ENCODE results near the gene OOSP3.
"Not testable (repeated sequence)": the region's sequence is repeated elsewhere in the genome, so short reads cannot be mapped to it uniquely, and the experiment has no call there.

The OOSP3 gene, protein sequence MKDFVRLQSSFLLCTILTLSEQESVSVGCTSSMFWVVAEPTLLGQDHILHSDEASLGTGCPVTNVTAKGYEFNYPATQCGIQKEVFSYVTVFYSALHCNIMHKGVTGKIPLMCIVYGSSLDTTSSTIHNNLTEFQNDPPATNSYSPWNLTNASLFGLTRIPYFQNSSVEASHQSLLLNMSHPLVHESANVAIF

GRCh38 chr11:59878575-59878974 lies at the start of gene OOSP3:
Gene OOSP3, plus strand, starts transcription at chr11:59878782. Its CDS starts 27 bp downstream, at chr11:59878809.
- no peak for DNase-seq

DNA sequence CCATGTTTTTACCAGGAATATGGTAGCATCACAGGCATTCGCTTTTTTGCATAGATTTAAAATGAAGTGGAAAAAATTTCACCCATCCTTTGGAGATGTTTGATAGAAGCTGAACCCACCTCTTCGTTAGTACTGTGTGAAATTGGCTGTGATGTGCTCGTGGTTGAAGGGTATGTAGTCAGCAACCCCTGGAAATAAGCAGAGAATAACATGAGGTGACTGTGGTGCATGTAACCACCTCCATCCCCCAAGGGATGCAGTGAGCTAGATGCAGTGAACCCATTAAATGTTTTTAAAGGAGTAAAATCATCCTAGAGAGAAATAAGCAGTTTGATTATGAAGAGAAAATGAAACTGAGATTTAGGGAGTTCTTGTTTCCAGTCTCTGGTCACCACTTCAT lies 49.2 kb upstream of the OOSP3 start:
- no peak for DNase-seq

DNA sequence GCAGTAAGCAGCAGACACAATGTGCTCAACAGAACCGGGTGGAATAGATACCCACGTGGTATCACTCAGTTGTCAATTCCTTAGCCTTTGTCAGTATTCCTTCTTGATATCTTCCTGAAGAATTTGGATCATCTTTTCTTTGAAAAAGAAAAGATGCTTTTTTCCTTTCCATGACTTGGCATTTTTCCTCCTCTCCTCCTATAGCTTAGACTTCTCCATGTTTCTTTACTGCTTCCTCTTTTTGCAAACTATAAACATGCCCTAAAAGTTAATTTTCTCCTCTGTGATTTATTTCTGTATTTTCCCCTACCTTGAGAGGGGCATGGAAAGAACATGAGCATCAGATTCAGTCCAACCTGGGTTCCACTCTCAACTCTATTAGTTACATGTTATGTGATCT lies 45.0 kb upstream of the OOSP3 start:
- DNase-seq, result no peak

GRCh38 chr11:59839615-59840014 lies 39.0 kb upstream of the OOSP3 start:
- no peak for DNase-seq

GRCh38 chr11:59841514-59841913 lies 37.1 kb upstream of the OOSP3 start:
- DNase-seq, result no peak

DNA sequence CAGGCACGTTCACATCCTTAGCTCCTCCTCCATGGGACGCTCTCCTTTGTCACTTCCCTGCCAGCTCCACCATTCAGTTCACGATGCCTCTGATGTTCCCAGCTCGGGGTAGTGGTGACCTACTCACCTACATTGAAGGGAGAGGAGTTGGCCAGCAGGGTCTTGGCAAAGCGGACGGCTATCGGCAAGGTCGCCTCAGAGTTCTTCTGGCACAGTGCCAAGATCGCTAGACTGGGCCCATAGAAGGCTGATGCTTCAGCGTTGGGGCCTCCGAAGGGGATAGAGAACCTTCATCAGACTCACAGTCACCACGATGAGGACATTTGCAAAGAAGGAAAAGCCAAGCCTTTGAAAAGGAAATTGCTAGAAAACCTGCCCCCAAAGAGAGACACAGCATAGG lies 36.3 kb upstream of the OOSP3 start:
- no peak for DNase-seq

GRCh38 chr11:59845399-59845798 lies 33.2 kb upstream of the OOSP3 start, which contains the start of gene CBLIF:
Gene CBLIF, minus strand, starts transcription at chr11:59845499. Its CDS starts 46 bp downstream, at chr11:59845453.
- no peak for DNase-seq

DNA sequence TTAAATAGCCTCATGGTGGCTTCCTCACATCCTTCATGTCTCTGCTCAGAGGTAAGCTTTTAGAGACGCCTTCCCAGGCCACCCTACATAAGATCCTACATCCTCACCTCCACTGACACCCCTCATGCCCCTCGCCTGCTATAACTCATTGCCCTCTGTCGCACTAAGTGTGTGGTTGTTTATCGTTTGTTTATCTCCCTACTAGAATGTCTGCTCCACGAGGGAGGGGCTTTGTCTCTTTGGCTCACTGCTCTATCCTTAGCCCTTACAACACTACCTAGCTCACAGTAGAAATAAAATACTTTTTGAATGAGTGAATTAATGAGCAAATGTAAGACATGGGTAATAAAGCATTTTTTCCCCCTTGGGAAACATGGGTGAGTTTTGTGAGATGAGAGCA lies 32.0 kb upstream of the OOSP3 start:
- no peak for DNase-seq

GRCh38 chr11:59847626-59848025 lies 31.0 kb upstream of the OOSP3 start:
- DNase-seq, result no peak

DNA sequence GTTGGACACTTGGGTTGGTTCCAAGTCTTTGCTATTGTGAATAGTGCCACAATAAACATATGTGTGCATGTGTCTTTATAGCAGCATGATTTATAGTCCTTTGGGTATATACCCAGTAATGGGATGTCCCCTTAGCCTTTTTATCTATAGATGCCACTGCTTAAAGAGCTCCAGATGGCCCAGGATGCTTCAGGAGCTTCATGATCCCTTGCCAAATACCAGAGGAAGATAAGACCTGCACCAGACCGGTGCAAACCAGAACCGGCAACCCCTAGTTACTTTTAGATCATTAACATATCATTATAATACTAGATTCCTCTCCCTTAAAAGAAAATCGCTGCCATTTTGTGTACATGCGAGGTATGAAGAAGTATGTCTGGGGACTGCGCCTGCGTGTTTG lies 30.1 kb upstream of the OOSP3 start:
- not testable (repeated sequence) for DNase-seq

DNA sequence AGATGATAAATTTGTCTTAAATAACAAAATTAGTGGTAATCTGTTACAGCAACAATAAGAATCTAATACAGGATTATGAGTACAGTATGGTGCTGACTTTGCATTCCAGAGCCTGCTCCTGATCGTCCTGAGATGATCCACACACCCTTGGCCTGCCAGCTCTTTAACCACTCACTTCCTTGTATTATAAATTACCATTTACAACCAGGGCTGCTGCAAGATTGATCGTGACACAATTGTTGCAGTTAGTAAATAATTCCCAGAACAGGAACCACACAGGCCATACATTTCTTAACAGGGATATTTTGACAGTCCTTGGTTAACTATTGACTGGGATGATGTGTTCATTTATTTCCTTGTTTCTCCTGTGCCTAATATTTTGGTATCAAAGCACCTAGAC lies 29.5 kb upstream of the OOSP3 start:
- DNase-seq, result no peak

DNA sequence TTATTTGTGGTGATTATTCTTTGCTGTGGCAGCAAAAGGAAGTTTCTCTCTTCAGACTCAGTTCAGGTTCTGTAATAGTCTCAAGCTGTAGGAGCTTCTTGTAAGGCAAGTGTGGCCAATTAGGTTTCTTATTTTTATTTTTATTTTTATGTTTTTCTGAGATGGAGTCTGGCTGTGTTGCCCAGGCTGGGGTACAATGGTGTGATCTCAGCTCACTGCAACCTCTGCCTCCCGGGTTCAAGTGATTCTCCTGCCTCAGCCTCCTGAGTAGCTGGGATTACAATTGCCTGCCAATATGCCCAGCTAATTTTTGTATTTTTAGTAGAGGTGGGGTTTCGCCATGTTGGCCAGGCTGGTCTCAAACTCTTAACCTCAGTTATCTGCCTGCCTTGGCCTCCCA lies 29.0 kb upstream of the OOSP3 start:
- DNase-seq, result not testable (repeated sequence)

DNA sequence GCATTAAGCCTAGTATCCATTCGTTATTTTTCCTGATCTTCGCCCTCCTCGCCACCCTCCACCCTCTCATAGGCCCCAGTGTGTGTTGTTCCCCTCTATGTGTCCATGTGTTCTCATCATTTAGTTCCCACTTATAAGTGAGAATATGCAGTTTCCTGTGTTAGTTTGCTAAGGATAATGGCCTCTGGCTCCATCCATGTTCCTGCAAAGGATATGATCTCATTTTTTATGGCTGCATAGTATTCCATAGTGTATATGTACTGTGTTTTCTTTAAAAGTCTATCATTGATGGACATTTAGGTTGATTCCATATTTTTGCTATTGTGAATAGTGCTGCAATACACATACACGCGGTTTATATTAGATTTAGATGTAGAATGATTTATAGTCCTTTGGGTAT lies 27.2 kb upstream of the OOSP3 start:
- DNase-seq, result not testable (repeated sequence)

DNA sequence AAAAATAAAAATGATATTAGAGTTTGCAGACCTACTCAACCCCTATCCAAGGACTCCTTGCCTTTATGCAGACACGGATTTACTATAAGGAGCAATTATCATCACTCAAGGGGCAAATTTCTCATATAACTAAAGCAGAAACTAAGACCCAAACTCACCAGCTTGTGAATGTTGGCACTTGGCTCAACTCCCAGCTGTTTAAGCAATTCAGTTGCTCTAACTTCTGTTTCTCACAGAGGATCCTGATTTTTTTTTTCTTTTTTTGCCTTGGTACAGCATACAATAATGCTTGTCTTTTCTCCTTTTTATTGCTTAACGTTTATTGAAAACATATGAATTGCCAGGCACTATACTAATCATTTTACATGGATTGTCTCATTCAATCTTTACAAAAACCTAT lies 23.7 kb upstream of the OOSP3 start:
- DNase-seq, result no peak

- DNase-seq, result peak in 1 of 2 donors; percentile 43
These were observed 20.8 kb upstream of the OOSP3 start for GRCh38 chr11:59857439-59858434.

GRCh38 chr11:59859673-59860072 lies 18.9 kb upstream of the OOSP3 start:
- DNase-seq, result no peak

GRCh38 chr11:59862252-59862651 lies 16.3 kb upstream of the OOSP3 start:
- no peak for DNase-seq

DNA sequence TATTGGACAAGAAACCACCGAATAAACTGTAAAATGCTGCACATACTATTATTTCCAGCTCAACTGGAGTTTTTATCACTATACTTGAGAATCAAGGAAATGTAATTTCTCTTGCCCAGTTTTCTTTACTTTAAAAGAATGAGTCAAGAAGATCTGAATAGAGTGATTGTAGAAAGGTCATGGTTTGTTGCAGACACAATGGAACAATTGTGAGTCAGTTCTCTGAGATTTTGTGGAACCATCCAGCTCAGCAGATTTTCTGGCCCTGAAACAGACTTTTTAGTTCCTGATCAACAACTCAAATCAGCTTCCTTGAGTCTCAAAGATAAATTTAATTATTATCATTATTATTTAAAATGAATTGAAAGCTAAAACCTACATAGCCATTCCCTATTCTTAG lies 13.6 kb upstream of the OOSP3 start:
- DNase-seq, result no peak

GRCh38 chr11:59866397-59866796 lies 12.2 kb upstream of the OOSP3 start, which contains the start of gene TCN1:
Gene TCN1, minus strand, starts transcription at chr11:59866487. Its CDS starts 17 bp downstream, at chr11:59866470.
- peak; percentile 4 to 7 for DNase-seq

GRCh38 chr11:59866836-59867235 lies 11.7 kb upstream of the OOSP3 start:
- DNase-seq, result no peak

DNA sequence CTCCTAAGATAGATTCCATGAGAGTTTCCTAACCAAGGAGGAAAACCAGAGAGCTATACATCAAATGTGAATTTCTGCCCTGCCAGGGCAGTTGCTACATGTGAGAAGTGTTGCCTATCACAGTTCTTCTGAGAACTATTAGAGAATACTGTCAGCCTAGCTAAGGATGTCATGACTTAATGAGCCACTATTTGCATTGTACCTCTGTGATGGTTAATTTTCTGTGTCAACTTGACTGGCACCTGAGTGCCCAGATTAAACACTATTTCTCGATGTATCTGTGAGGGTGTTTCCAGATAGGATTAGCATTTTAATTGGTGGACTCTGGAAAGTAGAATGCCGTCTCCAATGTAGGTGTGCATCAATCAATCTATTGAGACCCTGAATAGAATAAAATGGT lies 10.6 kb upstream of the OOSP3 start:
- no peak for DNase-seq

- DNase-seq, result no peak
These were observed 6.5 kb upstream of the OOSP3 start for GRCh38 chr11:59872076-59872475.

- no peak for DNase-seq
These were observed 2.6 kb upstream of the OOSP3 start for GRCh38 chr11:59875856-59876519.
